SKM-1 (cell line): ENCODE measurements around the gene SIAE.

Source experiments
- DNase-seq: peaks from one replicate; lab custom pipeline; 2025; ENCODE audit not compliant: unreplicated experiment; lab: John Stamatoyannopoulos, UW

Gene SIAE

GRCh38 chr11:124667601-124668000, 5.9 kb downstream of the SIAE start:
- no peak for DNase-seq

- no peak for DNase-seq
Observed at GRCh38 chr11:124663861-124664260, 9.7 kb downstream of the SIAE start.

GRCh38 chr11:124662106-124662505, 11.4 kb downstream of the SIAE start:
- no peak for DNase-seq

- no peak for DNase-seq
Observed at GRCh38 chr11:124661553-124661952, 12.0 kb downstream of the SIAE start.

DNA sequence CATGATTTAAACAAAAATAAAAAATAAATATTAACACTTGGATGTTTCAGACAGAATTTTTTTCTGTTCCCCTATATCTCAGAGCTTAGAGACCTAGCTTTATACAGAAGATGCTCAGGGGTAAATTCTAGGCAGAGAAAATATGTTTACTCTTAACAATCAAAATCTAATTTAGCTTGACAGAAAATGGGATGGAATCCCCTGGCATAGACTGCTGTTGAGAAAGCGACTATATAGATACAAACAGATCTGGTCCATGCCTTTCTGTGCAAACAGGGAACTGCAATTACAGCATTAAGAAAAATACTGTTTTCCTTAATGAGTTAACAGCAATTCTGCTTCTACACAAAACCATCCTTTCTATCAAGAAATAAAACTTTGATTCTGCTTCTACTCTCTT, 14.6 kb downstream of the SIAE start:
- no peak for DNase-seq

- no peak for DNase-seq
Observed at GRCh38 chr11:124658501-124658900, 15.0 kb downstream of the SIAE start.

DNA sequence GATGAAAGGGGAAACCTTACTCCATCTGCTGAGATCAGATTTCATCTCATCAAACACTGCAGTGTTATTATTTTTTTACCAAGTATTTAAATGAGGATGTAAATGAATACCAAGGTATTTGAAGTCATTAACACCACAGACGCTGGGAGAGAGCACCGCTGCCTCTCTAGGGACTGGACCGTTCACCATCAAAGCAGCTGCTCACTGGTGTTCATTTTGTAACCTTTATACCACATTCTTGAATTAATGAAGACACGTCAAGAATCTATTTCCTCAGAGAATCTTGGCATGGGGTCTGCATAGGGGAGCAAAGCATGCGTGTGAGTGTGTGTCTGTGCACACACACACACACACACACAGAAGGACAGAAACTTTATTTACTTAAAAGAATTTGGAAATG, 15.6 kb downstream of the SIAE start:
- DNase-seq, result no peak

- no peak for DNase-seq
Observed at GRCh38 chr11:124656774-124657630, 16.5 kb downstream of the SIAE start.

- no peak for DNase-seq
Observed at GRCh38 chr11:124648610-124649009, 24.9 kb downstream of the SIAE start.

DNA sequence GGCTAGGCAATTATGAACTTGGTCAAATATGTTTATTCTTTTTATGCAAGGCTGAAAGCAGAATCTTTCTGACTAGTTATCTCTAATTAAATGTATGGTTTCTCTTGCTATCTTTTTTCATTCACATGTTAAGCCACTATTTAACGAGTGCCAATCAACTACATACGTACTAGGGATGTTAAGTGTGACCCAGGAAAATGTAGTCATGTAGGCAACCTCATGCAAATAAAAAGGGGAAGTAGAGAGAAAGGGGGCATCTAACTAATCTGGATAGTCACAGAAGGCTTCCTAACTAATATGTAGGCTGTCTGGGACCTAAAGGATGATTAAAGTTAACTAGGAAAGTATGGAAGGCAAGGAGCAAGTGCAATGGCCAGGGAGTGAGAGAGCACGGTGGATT, 27.4 kb downstream of the SIAE start:
- DNase-seq, result no peak

- peak; percentile 54 for DNase-seq
Observed at GRCh38 chr11:124644426-124645280, 28.9 kb downstream of the SIAE start.

DNA sequence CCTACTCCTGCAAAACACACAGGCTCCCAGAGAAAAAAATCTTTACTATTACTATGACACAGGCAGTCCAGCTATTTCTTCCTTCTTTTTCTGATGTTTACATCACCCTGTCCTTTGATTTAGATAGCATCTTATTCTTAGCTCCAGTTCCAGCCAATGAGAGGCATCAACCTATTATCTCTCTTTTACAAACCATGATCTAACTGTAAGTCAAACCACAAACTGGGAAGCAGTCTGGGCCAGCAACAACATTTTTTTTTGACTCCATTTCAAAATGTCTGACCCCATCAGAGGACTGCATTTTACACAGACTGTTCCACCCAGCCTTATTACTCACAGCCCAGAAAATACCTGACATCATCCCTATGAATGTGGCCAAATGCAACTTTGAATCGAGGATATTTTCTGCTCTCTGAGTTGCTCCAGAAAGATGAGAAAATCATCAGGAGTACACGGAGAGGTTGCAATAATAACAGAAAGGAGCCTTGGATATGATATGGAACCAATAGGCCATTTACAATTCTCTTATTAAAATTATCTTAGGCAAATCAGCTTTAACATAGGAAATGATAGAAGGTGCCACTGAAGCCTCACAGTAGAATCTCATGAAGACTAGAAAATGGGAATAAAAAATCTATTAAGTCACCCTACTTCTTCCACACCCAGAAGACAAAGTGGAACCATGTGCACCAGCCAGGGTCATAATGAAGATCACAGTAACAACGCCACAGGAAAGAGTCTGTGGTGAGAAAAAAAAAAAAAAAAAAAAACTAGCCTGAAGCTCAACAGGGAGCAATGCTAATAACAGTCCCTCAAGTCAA, 29.7 kb downstream of the SIAE start:
- no peak for DNase-seq

GRCh38 chr11:124643042-124643604, 30.4 kb downstream of the SIAE start:
- DNase-seq, result no peak

- no peak for DNase-seq
Observed at GRCh38 chr11:124642628-124643027, 30.9 kb downstream of the SIAE start.

DNA sequence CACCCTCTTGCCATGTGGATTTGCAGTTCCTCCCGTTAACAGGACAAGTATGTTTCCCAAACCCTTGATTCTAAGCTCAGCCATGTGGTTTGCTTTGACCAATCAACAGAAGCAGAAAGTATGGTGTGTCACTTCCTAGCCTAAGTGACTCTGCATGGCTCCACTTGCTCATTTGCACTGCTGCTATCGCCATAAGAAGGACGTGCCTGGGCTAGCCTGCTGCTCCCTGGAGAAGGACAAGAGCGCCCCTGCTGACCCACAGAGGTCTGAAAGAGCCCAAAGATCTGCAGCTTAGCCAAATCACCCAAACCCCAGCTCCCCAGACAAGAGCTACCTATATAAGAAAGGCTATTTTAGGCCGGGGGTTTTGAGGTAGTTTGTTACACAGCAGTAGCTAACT, 32.9 kb downstream of the SIAE start:
- DNase-seq, result no peak

GRCh38 chr11:124639186-124639585, 34.4 kb downstream of the SIAE start:
- DNase-seq, result no peak

- DNase-seq, result no peak
Observed at GRCh38 chr11:124638500-124638899, 35.0 kb downstream of the SIAE start.

DNA sequence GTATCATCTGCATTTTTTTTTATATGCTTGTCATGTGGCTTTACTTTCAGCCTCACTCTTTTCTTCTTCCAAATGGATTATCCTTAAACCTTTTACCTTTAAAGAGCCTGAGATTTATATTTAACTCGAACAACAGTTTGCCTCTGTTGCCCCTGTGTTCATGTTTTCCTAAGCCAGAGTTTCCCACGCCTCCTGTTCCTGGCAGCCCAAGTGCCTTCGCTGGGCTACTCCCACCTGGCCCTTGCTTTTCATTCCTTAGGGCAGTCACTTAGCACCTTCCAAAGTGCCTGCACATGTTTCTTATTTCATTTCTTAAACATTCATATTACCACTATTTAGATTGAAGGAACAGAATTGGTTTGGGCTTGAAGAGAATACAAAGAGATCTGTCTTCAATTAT, 37.6 kb downstream of the SIAE start:
- DNase-seq, result no peak

GRCh38 chr11:124633355-124633754, 40.2 kb downstream of the SIAE start:
- DNase-seq, result no peak

GRCh38 chr11:124629961-124630360, 43.6 kb downstream of the SIAE start:
- no peak for DNase-seq

- DNase-seq, result no peak
Observed at GRCh38 chr11:124627546-124627945, 46.0 kb downstream of the SIAE start.
